ENCODE measurements around the gene PRKCI.
A peak's percentile ranks its signal among the peaks of the same experiment; 100 is the strongest.

Gene PRKCI

GRCh38 chr3:170322566-170323269 lies 100.5 kb downstream of the PRKCI start:
- no peak overlapping the region for H3K27ac ChIP-seq (ENCODE audit: extremely low read depth, low read depth, low read length)
- no peak overlapping the region for H3K4me3 ChIP-seq (ENCODE audit: low read depth, low read length)
- TF ChIP-seq REPIN1 (tag by site-specific recombination; IDR thresholded peaks at IDR 0.05; ENCODE audit: low read depth) (no peak), ZNF830 (tag by site-specific recombination; IDR thresholded peaks at IDR 0.05; ENCODE audit: low read depth) (no peak), IKZF3 (tag by site-specific recombination; IDR thresholded peaks at IDR 0.05) (no peak), FEZF1 (tag by site-specific recombination; IDR thresholded peaks at IDR 0.05) (0 out of 2 replicates have a peak, but pooled peaks have one; percentile 13), ZNF140 (tag by site-specific recombination; IDR thresholded peaks at IDR 0.05) (no peak), WT1 (tag by site-specific recombination; IDR thresholded peaks at IDR 0.05) (no peak), OVOL3 (tag by site-specific recombination; IDR thresholded peaks at IDR 0.05) (no peak), ZNF623 (tag by site-specific recombination; IDR thresholded peaks at IDR 0.05) (no peak), TRIM28 (IDR thresholded peaks at IDR 0.05; ENCODE audit: borderline replicate concordance, low read length) (0 out of 2 replicates have a peak, but pooled peaks have one; percentile 11), ZFHX2 (tag by site-specific recombination; conservative IDR thresholded peaks at IDR 0.05) (0 out of 2 replicates have a peak, but pooled peaks have one; percentile 9), ZNF423 (tag by site-specific recombination; IDR thresholded peaks at IDR 0.05) (no peak), ZNF843 (tag by site-specific recombination; IDR thresholded peaks at IDR 0.05) (no peak), ZNF146 (tag by site-specific recombination; IDR thresholded peaks at IDR 0.05) (no peak), SETDB1 (IDR thresholded peaks at IDR 0.05; ENCODE audit: insufficient read length, low read length) (no peak), ZNF571 (tag by site-specific recombination; IDR thresholded peaks at IDR 0.05) (no peak), ZNF449 (tag by site-specific recombination; IDR thresholded peaks at IDR 0.05) (no peak), ZNF175 (tag by site-specific recombination; IDR thresholded peaks at IDR 0.05) (no peak)
- TF ChIP-seq, protein P1, sequence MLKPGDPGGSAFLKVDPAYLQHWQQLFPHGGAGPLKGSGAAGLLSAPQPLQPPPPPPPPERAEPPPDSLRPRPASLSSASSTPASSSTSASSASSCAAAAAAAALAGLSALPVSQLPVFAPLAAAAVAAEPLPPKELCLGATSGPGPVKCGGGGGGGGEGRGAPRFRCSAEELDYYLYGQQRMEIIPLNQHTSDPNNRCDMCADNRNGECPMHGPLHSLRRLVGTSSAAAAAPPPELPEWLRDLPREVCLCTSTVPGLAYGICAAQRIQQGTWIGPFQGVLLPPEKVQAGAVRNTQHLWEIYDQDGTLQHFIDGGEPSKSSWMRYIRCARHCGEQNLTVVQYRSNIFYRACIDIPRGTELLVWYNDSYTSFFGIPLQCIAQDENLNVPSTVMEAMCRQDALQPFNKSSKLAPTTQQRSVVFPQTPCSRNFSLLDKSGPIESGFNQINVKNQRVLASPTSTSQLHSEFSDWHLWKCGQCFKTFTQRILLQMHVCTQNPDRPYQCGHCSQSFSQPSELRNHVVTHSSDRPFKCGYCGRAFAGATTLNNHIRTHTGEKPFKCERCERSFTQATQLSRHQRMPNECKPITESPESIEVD (tag by site-specific recombination; IDR thresholded peaks at IDR 0.05), result peak; percentile 39; the same call in 1 of the 2 replicates
- no peaks in the 10 kb centered on the region for H3K4me1 ChIP-seq (ENCODE audit: control insufficient read depth, insufficient read depth, low read length)
- H3K36me3 ChIP-seq (ENCODE audit: control insufficient read depth in 2 of 2, insufficient read depth in 1 of 2, low read length in 2 of 2), result no peaks in the 10 kb centered on the region
- ChIA-PET POLR2A (no interaction called here), CTCF (interaction anchor here (1.0 kb wide), 1 partner anchor 21 kb away, joined by 3 read pairs; no protein-coding TSS in a partner anchor)
- no peaks in the 10 kb centered on the region for H3K9me3 ChIP-seq (ENCODE audit: control insufficient read depth, insufficient read depth, low read depth, low read length)

- no peaks in the 10 kb centered on the region for H3K4me1 ChIP-seq (ENCODE audit: control insufficient read depth, insufficient read depth, low read length)
- no peaks in the 10 kb centered on the region for H3K36me3 ChIP-seq (ENCODE audit: control insufficient read depth in 2 of 2, insufficient read depth in 1 of 2, low read length in 2 of 2)
- ChIA-PET CTCF (no interaction called here), POLR2A (interaction anchor here (1.4 kb wide), 1 partner anchor 33 kb away, joined by 9 read pairs; no protein-coding TSS in a partner anchor)
- no peak overlapping the region for H3K27ac ChIP-seq (ENCODE audit: extremely low read depth, low read depth, low read length)
- H3K9me3 ChIP-seq (ENCODE audit: control insufficient read depth, insufficient read depth, low read depth, low read length), result no peaks in the 10 kb centered on the region
- H3K4me3 ChIP-seq (ENCODE audit: low read depth, low read length), result no peak overlapping the region
- no peak for TF ChIP-seq ZNF658 (tag by site-specific recombination; IDR thresholded peaks at IDR 0.05)
Observed at GRCh38 chr3:170323331-170323730, 101.1 kb downstream of the PRKCI start.

DNA sequence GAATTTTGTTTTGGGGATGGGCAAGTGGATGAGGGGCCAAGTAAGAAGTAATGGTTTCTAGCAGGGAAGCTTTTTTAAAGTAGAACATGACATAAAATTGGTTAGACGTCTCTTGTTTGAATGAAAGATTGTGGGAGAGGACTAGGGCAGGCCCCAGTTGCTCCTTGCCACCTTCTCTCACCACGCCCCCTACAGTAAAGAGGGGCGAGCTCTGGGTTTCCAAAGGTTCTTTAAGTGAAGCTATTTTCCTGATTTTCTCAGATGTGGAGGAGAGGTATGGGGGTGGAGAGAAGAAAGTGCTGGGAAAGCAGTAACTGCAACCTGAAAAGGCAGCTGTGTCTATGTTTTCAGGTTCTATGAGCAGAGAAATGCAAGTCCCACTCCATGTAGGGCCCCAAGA lies 102.7 kb downstream of the PRKCI start:
- POLR2A ChIA-PET, result interaction anchor here (1.4 kb wide), 1 partner anchor 31 kb away, joined by 9 read pairs; no protein-coding TSS in a partner anchor
- no peaks in the 10 kb centered on the region for H3K9me3 ChIP-seq (ENCODE audit: control insufficient read depth, insufficient read depth, low read depth, low read length)
- CTCF ChIA-PET, result interaction anchor here (0.6 kb wide), 1 partner anchor 34 kb away, joined by 3 read pairs; no protein-coding TSS in a partner anchor
- no peak for TF ChIP-seq ZNF202 (tag by site-specific recombination; IDR thresholded peaks at IDR 0.05; ENCODE audit: borderline replicate concordance)
- no peak for TF ChIP-seq ZNF138 (tag by site-specific recombination; IDR thresholded peaks at IDR 0.05; ENCODE audit: borderline replicate concordance)
- TF ChIP-seq ZNF311 (tag by site-specific recombination; IDR thresholded peaks at IDR 0.05; ENCODE audit: borderline replicate concordance), result no peak
- no peak for TF ChIP-seq ZNF302 (tag by site-specific recombination; IDR thresholded peaks at IDR 0.05; ENCODE audit: low read depth)
- no peak for TF ChIP-seq ZNF596 (tag by site-specific recombination; IDR thresholded peaks at IDR 0.05)
- TF ChIP-seq TCF7L2 (IDR thresholded peaks at IDR 0.05; ENCODE audit: borderline replicate concordance, low read depth, low read length), result no peak
- TF ChIP-seq ZNF658 (tag by site-specific recombination; IDR thresholded peaks at IDR 0.05), result no peak
- no peak for TF ChIP-seq ZEB2 (tag by site-specific recombination; IDR thresholded peaks at IDR 0.05)
- no peak for TF ChIP-seq ZFP41 (tag by site-specific recombination; IDR thresholded peaks at IDR 0.05; ENCODE audit: borderline replicate concordance)
- no peak for TF ChIP-seq KLF17 (tag by site-specific recombination; IDR thresholded peaks at IDR 0.05)
- TF ChIP-seq ZNF777 (tag by site-specific recombination; IDR thresholded peaks at IDR 0.05; ENCODE audit: borderline replicate concordance), result no peak
- no peak for TF ChIP-seq ZNF623 (tag by site-specific recombination; IDR thresholded peaks at IDR 0.05)

More for the DNA sequence above, 102.7 kb downstream of the PRKCI start:
- no peaks in the 10 kb centered on the region for H3K4me1 ChIP-seq (ENCODE audit: control insufficient read depth, insufficient read depth, low read length)
- no peak overlapping the region for H3K27ac ChIP-seq (ENCODE audit: extremely low read depth, low read depth, low read length)
- H3K4me3 ChIP-seq (ENCODE audit: low read depth, low read length), result no peak overlapping the region
- H3K36me3 ChIP-seq (ENCODE audit: control insufficient read depth in 2 of 2, insufficient read depth in 1 of 2, low read length in 2 of 2), result no peaks in the 10 kb centered on the region

All from HEK293 (cell line).